OCI-LY1 (cell line): ENCODE measurements around the gene WNT16.
A peak's percentile ranks its signal among the peaks of the same experiment; 100 is the strongest.

ENCODE experiments used
- H2AFZ ChIP-seq: fragments of 200-600 bp; sonication (generic), shearing (Covaris generic); 2 replicates; pipeline ENCODE4 v1.6.0; 2014; ENCODE audit warnings: antibody characterized with exemption, mild to moderate bottlenecking, low read length
- H3F3A ChIP-seq: fragments of 200-600 bp; sonication (generic), shearing (Covaris generic); 2 replicates; pipeline ENCODE4 v1.6.0; 2014; ENCODE audit warnings: mild to moderate bottlenecking, antibody characterized with exemption, low read length, moderate library complexity; ENCODE audit not compliant: insufficient read depth
- H3K27ac ChIP-seq: fragments of 200-600 bp; sonication (generic); 2 replicates; pipeline ENCODE4 v1.5.1; 2014; ENCODE audit warnings: low read length, mixed run types, mild to moderate bottlenecking, low read depth; ENCODE audit not compliant: poor library complexity, severe bottlenecking
- H3K27me3 ChIP-seq: fragments of 200-600 bp; sonication (generic); 2 replicates; pipeline ENCODE4 v1.6.0; 2014; ENCODE audit warnings: antibody characterized with exemption, mild to moderate bottlenecking, low read length, moderate library complexity; ENCODE audit not compliant: insufficient read depth
- H3K36me3 ChIP-seq: fragments of 200-600 bp; sonication (generic); 2 replicates; pipeline ENCODE4 v1.6.1; 2014; ENCODE audit warnings: mild to moderate bottlenecking, antibody characterized with exemption, low read length, moderate library complexity, mixed read lengths; ENCODE audit not compliant: insufficient read depth
- H3K4me1 ChIP-seq: fragments of 200-600 bp; sonication (generic); 2 replicates; pipeline ENCODE4 v1.5.1; 2014; ENCODE audit warnings: mild to moderate bottlenecking, low read length, moderate library complexity; ENCODE audit not compliant: insufficient read depth, severe bottlenecking
- H3K4me2 ChIP-seq: fragments of 200-600 bp; sonication (generic), shearing (Covaris generic); 2 replicates; pipeline ENCODE4 v1.6.1; 2014; ENCODE audit warnings: low read length
- H3K4me3 ChIP-seq: fragments of 200-600 bp; sonication (generic); 2 replicates; pipeline ENCODE4 v1.5.1; 2014; ENCODE audit warnings: low read length, low read depth, mild to moderate bottlenecking, mixed read lengths; ENCODE audit not compliant: poor library complexity, severe bottlenecking
- H3K79me2 ChIP-seq: fragments of 200-600 bp; shearing (Covaris generic); 2 replicates; pipeline ENCODE4 v1.6.1; 2016; ENCODE audit warnings: mixed run types, low read length, mixed read lengths; ENCODE audit not compliant: insufficient read depth
- H3K9ac ChIP-seq: fragments of 200-600 bp; sonication (generic), shearing (Covaris generic); 2 replicates; pipeline ENCODE4 v1.6.1; 2014; ENCODE audit warnings: mild to moderate bottlenecking, low read length, mixed read lengths
- H3K9me2 ChIP-seq: fragments of 200-600 bp; sonication (generic), shearing (Covaris generic); 2 replicates; pipeline ENCODE4 v1.6.1; 2014; ENCODE audit warnings: low read depth, mild to moderate bottlenecking, low read length, mixed read lengths
- H3K9me3 ChIP-seq: fragments of 200-600 bp; shearing (Covaris generic); 2 replicates; pipeline ENCODE4 v1.6.1; 2014; ENCODE audit warnings: low read length, mixed read lengths
- H4K20me1 ChIP-seq: fragments of 200-600 bp; sonication (generic), shearing (Covaris generic); 2 replicates; pipeline ENCODE4 v1.6.0; 2016; ENCODE audit warnings: mild to moderate bottlenecking, low read length; ENCODE audit not compliant: insufficient read depth
- CTCF ChIP-seq: fragments of 200-600 bp; sonication (generic), shearing (Covaris generic); IDR thresholded peaks from 2 replicates; pipeline ENCODE4 v1.5.1; 2017; ENCODE audit warnings: mild to moderate bottlenecking, antibody characterized with exemption, low read length, moderate library complexity, mixed read lengths
- EZH2 ChIP-seq: fragments of 200-600 bp; sonication (generic), shearing (Covaris generic); IDR thresholded peaks from 2 replicates; pipeline ENCODE4 v1.8.0; 2017; ENCODE audit warnings: borderline replicate concordance, mixed run types, mild to moderate bottlenecking, antibody characterized with exemption, low read length, moderate library complexity, mixed read lengths

WNT16 gene

GRCh38 chr7:121323515-121324302, 5.1 kb upstream of the WNT16 start:
- Histone ChIP-seq H4K20me1 (no peaks in the 10 kb centered on the region), H2AFZ (peak overlapping the region; percentile 12; the same call in 1 of the 2 replicates), H3K27me3 (no peaks in the 10 kb centered on the region), H3K9ac (peak overlapping the region; percentile 1; the same call in 1 of the 2 replicates), H3K27ac (peak overlapping the region; percentile 30), H3K9me3 (peaks cover 5% of the 10 kb centered on the region; the same call in 1 of the 2 replicates), H3K9me2 (no peaks in the 10 kb centered on the region), H3F3A (no peaks in the 10 kb centered on the region), H3K4me2 (peak overlapping the region; percentile 4; the same call in 1 of the 2 replicates), H3K79me2 (no peaks in the 10 kb centered on the region), H3K4me1 (peaks cover 14% of the 10 kb centered on the region), H3K36me3 (no peaks in the 10 kb centered on the region), H3K4me3 (no peak overlapping the region)
- TF ChIP-seq EZH2, result no peak
- no peak for TF ChIP-seq CTCF

- Histone ChIP-seq H4K20me1 (no peaks in the 10 kb centered on the region), H3K9me2 (no peaks in the 10 kb centered on the region), H3K4me3 (no peak overlapping the region), H3K27ac (no peak overlapping the region), H3K79me2 (no peaks in the 10 kb centered on the region), H3K27me3 (no peaks in the 10 kb centered on the region), H3K4me2 (no peak overlapping the region), H3K9me3 (peaks cover 5% of the 10 kb centered on the region; the same call in 1 of the 2 replicates), H3F3A (no peaks in the 10 kb centered on the region), H3K4me1 (peaks cover 32% of the 10 kb centered on the region), H3K36me3 (no peaks in the 10 kb centered on the region), H2AFZ (0 out of 2 replicates have a peak overlapping the region, but pooled peaks have one; percentile 6), H3K9ac (no peak overlapping the region)
- TF ChIP-seq CTCF (no peak), EZH2 (no peak)
Measured at GRCh38 chr7:121327671-121328070, 1.1 kb upstream of the WNT16 start.

DNA sequence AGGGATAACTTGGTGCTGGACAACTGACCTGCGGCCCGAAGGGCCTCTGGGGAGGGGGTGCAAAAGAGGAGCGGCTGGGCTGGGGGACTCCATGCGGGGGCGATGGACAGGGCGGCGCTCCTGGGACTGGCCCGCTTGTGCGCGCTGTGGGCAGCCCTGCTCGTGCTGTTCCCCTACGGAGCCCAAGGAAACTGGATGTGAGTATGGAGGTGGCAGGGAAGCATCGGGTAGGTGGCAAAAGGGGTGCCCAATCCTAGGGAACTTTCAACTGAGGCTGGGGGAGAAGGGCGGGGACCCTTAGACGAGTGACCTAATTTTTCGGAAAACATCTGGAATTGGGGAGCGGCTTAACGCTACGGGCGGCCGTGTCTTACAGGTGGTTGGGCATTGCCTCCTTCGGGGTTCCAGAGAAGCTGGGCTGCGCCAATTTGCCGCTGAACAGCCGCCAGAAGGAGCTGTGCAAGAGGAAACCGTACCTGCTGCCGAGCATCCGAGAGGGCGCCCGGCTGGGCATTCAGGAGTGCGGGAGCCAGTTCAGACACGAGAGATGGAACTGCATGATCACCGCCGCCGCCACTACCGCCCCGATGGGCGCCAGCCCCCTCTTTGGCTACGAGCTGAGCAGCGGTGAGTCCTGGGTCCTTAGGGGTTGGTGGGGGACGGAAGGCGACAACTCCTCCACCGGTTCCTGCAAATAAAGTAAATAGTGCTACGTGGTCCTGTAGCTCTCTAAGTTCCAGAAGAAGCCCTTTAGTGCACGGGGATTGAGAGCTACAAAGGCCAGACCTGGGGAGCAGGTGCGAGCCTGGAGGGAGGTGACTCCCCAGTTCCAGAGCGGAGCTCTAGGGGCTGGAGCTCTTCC, 622 bp downstream of the WNT16 start:
- no peak overlapping the region for H3K27ac ChIP-seq
- no peak overlapping the region for H3K4me3 ChIP-seq
- H3K9me3 ChIP-seq, result peaks cover 5% of the 10 kb centered on the region; the same call in 1 of the 2 replicates
- no peaks in the 10 kb centered on the region for H3K36me3 ChIP-seq
- H3F3A ChIP-seq, result no peaks in the 10 kb centered on the region
- peaks cover 18% of the 10 kb centered on the region for H3K4me1 ChIP-seq
- H3K4me2 ChIP-seq, result no peak overlapping the region
- no peak overlapping the region for H2AFZ ChIP-seq
- no peak overlapping the region for H3K9ac ChIP-seq
- no peak for TF ChIP-seq CTCF
- no peak for TF ChIP-seq EZH2
- H4K20me1 ChIP-seq, result no peaks in the 10 kb centered on the region
- H3K27me3 ChIP-seq, result no peaks in the 10 kb centered on the region
- no peaks in the 10 kb centered on the region for H3K9me2 ChIP-seq
- no peaks in the 10 kb centered on the region for H3K79me2 ChIP-seq
